ENCODE data around the gene ATP1B1. TPM values are rescaled to one million over a fixed set of nuclear protein-coding genes. Genes with fewer than 3 reads are reported as not detected.

Gene ATP1B1
- total RNA-seq, 4 donors from 2014 or later = 52.6 to 210 (median 111) TPM

DNA sequence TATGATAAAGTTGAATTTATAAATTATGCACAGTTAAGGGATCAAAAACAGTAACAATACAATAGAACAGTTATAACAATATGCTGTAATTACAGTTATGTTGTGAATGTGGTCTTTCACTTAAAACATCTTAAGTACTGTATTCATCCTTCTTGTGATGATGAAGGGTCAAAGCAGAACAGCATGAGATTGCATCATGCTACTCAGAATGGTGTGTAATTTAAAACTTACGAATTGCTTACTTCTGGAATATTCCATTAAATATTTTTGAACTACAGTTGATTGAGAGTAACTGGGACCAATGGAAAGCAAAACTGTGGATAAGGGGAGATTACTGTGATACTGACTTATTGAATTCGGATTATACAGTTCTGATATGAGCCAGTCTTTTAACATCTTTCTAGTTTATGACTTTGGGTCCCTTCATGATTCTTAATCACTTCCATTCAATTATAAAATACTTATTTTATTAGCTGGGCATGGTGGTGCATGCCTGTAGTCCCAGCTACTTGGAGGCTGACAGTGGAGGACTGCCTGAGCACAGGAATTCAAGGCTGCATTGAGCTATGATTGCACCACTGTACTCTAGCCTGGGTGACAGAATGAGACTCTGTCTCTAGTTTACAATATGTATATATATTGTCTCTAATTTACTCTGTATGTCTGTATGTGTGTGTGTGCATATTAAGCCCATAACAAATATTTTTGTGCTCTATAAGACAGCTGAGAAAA is 43.2 kb downstream of the ATP1B1 start:
- Histone ChIP-seq H3K36me3 (no peaks in the 10 kb centered on the region), H3K9me3 (no peaks in the 10 kb centered on the region), H3K27me3 (no peaks in the 10 kb centered on the region), H3K27ac (no peak overlapping the region), H3K4me1 (no peaks in the 10 kb centered on the region), H3K4me3 (no peak overlapping the region)
- TF ChIP-seq, protein P1, sequence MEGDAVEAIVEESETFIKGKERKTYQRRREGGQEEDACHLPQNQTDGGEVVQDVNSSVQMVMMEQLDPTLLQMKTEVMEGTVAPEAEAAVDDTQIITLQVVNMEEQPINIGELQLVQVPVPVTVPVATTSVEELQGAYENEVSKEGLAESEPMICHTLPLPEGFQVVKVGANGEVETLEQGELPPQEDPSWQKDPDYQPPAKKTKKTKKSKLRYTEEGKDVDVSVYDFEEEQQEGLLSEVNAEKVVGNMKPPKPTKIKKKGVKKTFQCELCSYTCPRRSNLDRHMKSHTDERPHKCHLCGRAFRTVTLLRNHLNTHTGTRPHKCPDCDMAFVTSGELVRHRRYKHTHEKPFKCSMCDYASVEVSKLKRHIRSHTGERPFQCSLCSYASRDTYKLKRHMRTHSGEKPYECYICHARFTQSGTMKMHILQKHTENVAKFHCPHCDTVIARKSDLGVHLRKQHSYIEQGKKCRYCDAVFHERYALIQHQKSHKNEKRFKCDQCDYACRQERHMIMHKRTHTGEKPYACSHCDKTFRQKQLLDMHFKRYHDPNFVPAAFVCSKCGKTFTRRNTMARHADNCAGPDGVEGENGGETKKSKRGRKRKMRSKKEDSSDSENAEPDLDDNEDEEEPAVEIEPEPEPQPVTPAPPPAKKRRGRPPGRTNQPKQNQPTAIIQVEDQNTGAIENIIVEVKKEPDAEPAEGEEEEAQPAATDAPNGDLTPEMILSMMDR (IDR thresholded peaks at IDR 0.05) = no peak
- intact Hi-C loops (cut with DNase I; ENCODE audit: low total_unique reads) = no loop called here
- no peak for DNase-seq

GRCh38 chr1:169150641-169151337 is 44.3 kb downstream of the ATP1B1 start:
- no peaks in the 10 kb centered on the region for H3K4me1 ChIP-seq
- H3K27me3 ChIP-seq = no peaks in the 10 kb centered on the region
- peak overlapping the region in 1 of 2 donors; percentile 89 for H3K27ac ChIP-seq
- DNase-seq = no peak
- no peaks in the 10 kb centered on the region for H3K36me3 ChIP-seq
- H3K9me3 ChIP-seq = no peaks in the 10 kb centered on the region
- no peak for TF ChIP-seq POLR2A (IDR thresholded peaks at IDR 0.05)
- TF ChIP-seq, protein P1 (IDR thresholded peaks at IDR 0.05) = no peak
- H3K4me3 ChIP-seq = no peak overlapping the region
- intact Hi-C loops (cut with DNase I; ENCODE audit: low total_unique reads) = no loop called here

DNA sequence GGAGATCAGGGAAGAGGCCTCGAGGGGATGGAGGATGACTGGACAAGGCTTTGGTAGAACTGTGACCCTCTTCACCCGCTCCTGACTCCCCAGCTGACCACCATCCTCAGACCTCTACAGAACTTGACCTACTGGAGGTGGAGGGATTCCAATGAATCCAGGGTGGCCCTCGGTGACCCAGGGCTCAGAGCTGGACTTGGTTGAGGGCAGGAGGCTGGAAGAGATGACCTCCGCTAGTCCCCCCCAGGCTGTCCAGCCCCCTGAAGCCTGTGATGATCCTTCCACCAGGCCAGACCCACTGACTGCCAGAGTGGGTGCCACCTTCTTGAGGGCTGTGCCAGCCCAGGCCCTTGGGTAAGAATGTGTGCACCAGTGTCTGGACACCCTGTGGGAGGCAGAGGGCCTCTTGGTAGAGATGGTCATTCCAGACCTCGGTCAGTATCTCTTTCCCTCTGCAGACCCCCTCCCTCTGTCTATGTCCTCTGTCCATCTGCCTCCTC is 44.9 kb downstream of the ATP1B1 start:
- no peaks in the 10 kb centered on the region for H3K36me3 ChIP-seq
- intact Hi-C loops (cut with DNase I; ENCODE audit: low total_unique reads) = no loop called here
- no peaks in the 10 kb centered on the region for H3K27me3 ChIP-seq
- no peak for TF ChIP-seq POLR2A (IDR thresholded peaks at IDR 0.05)
- TF ChIP-seq, protein P1 (IDR thresholded peaks at IDR 0.05) = no peak
- H3K4me1 ChIP-seq = no peaks in the 10 kb centered on the region
- no peak overlapping the region for H3K4me3 ChIP-seq
- no peak for DNase-seq
- H3K27ac ChIP-seq = peak overlapping the region; percentile 38 to 89
- H3K9me3 ChIP-seq = no peaks in the 10 kb centered on the region

DNA sequence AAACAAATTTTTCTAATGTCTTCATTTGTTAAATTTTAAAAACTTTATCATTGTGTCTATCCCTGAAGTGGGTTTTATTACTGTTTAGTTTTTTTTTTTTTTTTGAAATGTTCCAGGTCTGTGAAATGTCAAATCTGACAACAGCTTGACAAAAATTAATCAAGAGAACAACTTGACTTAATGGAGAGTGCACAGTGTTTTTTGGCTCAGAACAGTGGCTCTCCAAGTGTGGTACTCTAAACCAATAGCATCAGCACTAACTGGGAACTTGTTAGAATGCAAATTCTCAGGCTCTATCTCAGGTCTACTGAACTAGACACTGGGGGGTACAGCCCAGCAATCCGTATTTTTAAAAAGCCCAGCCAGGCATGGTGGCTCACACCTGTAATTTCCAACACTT is 49.2 kb downstream of the ATP1B1 start:
- no peak overlapping the region for H3K4me3 ChIP-seq
- H3K4me1 ChIP-seq = peaks cover 0 to 4% of the 10 kb centered on the region in 2 donors
- peak in 1 of 2 donors; percentile 40 for DNase-seq
- H3K27ac ChIP-seq = peak overlapping the region; percentile 89 to 90
- no peaks in the 10 kb centered on the region for H3K27me3 ChIP-seq
- H3K36me3 ChIP-seq = no peaks in the 10 kb centered on the region
- intact Hi-C loops (cut with DNase I; ENCODE audit: low total_unique reads) = no loop called here
- no peak for TF ChIP-seq POLR2A (IDR thresholded peaks at IDR 0.05)
- TF ChIP-seq, protein P1 (IDR thresholded peaks at IDR 0.05) = no peak
- H3K9me3 ChIP-seq = no peaks in the 10 kb centered on the region

GRCh38 chr1:169156580-169156979 is 50.1 kb downstream of the ATP1B1 start:
- no peak for DNase-seq
- intact Hi-C loops (cut with DNase I; ENCODE audit: low total_unique reads) = no loop called here
- peak overlapping the region; percentile 89 to 90 for H3K27ac ChIP-seq

More at GRCh38 chr1:169156580-169156979, 50.1 kb downstream of the ATP1B1 start:
- no peaks in the 10 kb centered on the region for H3K9me3 ChIP-seq
- H3K27me3 ChIP-seq = no peaks in the 10 kb centered on the region
- TF ChIP-seq POLR2A (IDR thresholded peaks at IDR 0.05) = no peak
- TF ChIP-seq, protein P1 (IDR thresholded peaks at IDR 0.05) = no peak
- H3K4me1 ChIP-seq = peaks cover 0 to 7% of the 10 kb centered on the region in 2 donors
- H3K4me3 ChIP-seq = no peak overlapping the region
- H3K36me3 ChIP-seq = no peaks in the 10 kb centered on the region
